Astrocyte (in vitro differentiated cells and primary cell): ENCODE results near the gene FITM1. TPM values are rescaled to one million over a fixed set of nuclear protein-coding genes. Genes with fewer than 3 reads are reported as not detected.

Experiments
- DNase-seq: peaks from one replicate; pipeline ENCODE4 v3.0.0-alpha.2; 2010; ENCODE audit warnings: low read depth
- FAIRE-seq: peaks from 2 replicates; lab custom pipeline; 2011; peaks lifted over from hg19 to GRCh38; lab: Jason Lieb, UNC
- H2AFZ ChIP-seq: 2 replicates; pipeline ENCODE4 v1.6.0; 2012; ENCODE audit warnings: low read depth, low read length, inconsistent platforms
- H3K27ac ChIP-seq: 2 replicates; pipeline ENCODE4 v1.5.1; 2011; ENCODE audit warnings: low read depth, low read length, inconsistent platforms
- H3K27me3 ChIP-seq: 2 replicates; pipeline ENCODE4 v1.6.0; 2011; ENCODE audit warnings: low read length, inconsistent platforms; ENCODE audit not compliant: insufficient read depth
- H3K36me3 ChIP-seq: 2 replicates; pipeline ENCODE4 v1.5.1; 2011; ENCODE audit warnings: low read length, inconsistent platforms; ENCODE audit not compliant: insufficient read depth
- H3K4me1 ChIP-seq: 2 replicates; pipeline ENCODE4 v1.5.1; 2011; ENCODE audit warnings: low read length, inconsistent platforms; ENCODE audit not compliant: insufficient read depth
- H3K4me2 ChIP-seq: 2 replicates; pipeline ENCODE4 v1.6.0; 2012; ENCODE audit warnings: low read length, inconsistent platforms
- H3K4me3 ChIP-seq: 2 replicates; pipeline ENCODE4 v1.5.1; 2011; ENCODE audit warnings: low read depth, mild to moderate bottlenecking, low read length, inconsistent platforms; ENCODE audit not compliant: insufficient read depth
- H3K79me2 ChIP-seq: 2 replicates; pipeline ENCODE4 v1.6.0; 2012; ENCODE audit warnings: mild to moderate bottlenecking, low read length, inconsistent platforms; ENCODE audit not compliant: insufficient read depth
- H3K9ac ChIP-seq: 2 replicates; pipeline ENCODE4 v1.6.0; 2012; ENCODE audit warnings: mild to moderate bottlenecking, low read length, inconsistent platforms
- H3K9me3 ChIP-seq: 2 replicates; pipeline ENCODE4 v1.5.1; 2012; ENCODE audit warnings: low read depth, mild to moderate bottlenecking, low read length, inconsistent platforms; ENCODE audit not compliant: insufficient read depth
- H4K20me1 ChIP-seq: 2 replicates; pipeline ENCODE4 v1.6.0; 2012; ENCODE audit warnings: low read length, inconsistent platforms; ENCODE audit not compliant: insufficient read depth
- H3K27ac Mint-ChIP-seq: one replicate; pipeline ENCODE4 v1.8.0; 2021; ENCODE audit warnings: mild to moderate bottlenecking, mixed read lengths; ENCODE audit not compliant: unreplicated experiment
- H3K27me3 Mint-ChIP-seq: one replicate; pipeline ENCODE4 v1.8.0; 2021; ENCODE audit warnings: low read depth, mixed read lengths; ENCODE audit not compliant: unreplicated experiment
- H3K36me3 Mint-ChIP-seq: one replicate; pipeline ENCODE4 v1.8.0; 2021; ENCODE audit warnings: low read depth, mixed read lengths; ENCODE audit not compliant: unreplicated experiment
- H3K4me1 Mint-ChIP-seq: one replicate; pipeline ENCODE4 v1.8.0; 2021; ENCODE audit warnings: low read depth, mixed read lengths; ENCODE audit not compliant: unreplicated experiment
- H3K4me3 Mint-ChIP-seq: one replicate; pipeline ENCODE4 v1.8.0; 2021; ENCODE audit warnings: mild to moderate bottlenecking, moderate library complexity, mixed read lengths; ENCODE audit not compliant: unreplicated experiment
- H3K9me3 Mint-ChIP-seq: one replicate; pipeline ENCODE4 v1.8.0; 2021; ENCODE audit warnings: mild to moderate bottlenecking, mixed read lengths; ENCODE audit not compliant: unreplicated experiment
- CTCF ChIP-seq: IDR thresholded peaks from 2 replicates; pipeline ENCODE4 v1.5.1; 2011; ENCODE audit warnings: low read depth, mild to moderate bottlenecking, inconsistent platforms, low read length, moderate library complexity; ENCODE audit not compliant: insufficient read depth
- EZH2 ChIP-seq: IDR thresholded peaks from 2 replicates; pipeline ENCODE4 v1.6.1; 2012; ENCODE audit warnings: mild to moderate bottlenecking, low read length, inconsistent platforms; ENCODE audit not compliant: insufficient read depth
- total RNA-seq: library from RNA; stranded (reverse); gene quantifications from 2 replicates; pipeline ENCODE4 v1.2.1, GENCODE V29; 2021

The FITM1 gene
- total RNA-seq, 1 donor from 2014 or later, result 0.25 TPM

GRCh38 chr14:24084440-24084839, 46.0 kb upstream of the FITM1 start:
- no peak overlapping the region for H3K27ac Mint-ChIP-seq
- no peaks in the 10 kb centered on the region for H3K4me1 Mint-ChIP-seq
- Histone ChIP-seq H3K4me3 (no peak overlapping the region), H3K79me2 (no peaks in the 10 kb centered on the region), H3K27ac (no peak overlapping the region), H3K36me3 (no peaks in the 10 kb centered on the region), H3K27me3 (peaks cover 30% of the 10 kb centered on the region), H3K4me2 (no peak overlapping the region), H3K9me3 (no peaks in the 10 kb centered on the region), H3K9ac (no peak overlapping the region), H3K4me1 (peaks cover 10% of the 10 kb centered on the region), H4K20me1 (no peaks in the 10 kb centered on the region), H2AFZ (no peak overlapping the region)
- no peaks in the 10 kb centered on the region for H3K9me3 Mint-ChIP-seq
- no peak for DNase-seq
- H3K36me3 Mint-ChIP-seq, result no peaks in the 10 kb centered on the region
- FAIRE-seq, result no peak
- H3K27me3 Mint-ChIP-seq, result peaks cover 67% of the 10 kb centered on the region
- no peak overlapping the region for H3K4me3 Mint-ChIP-seq
- TF ChIP-seq CTCF (no peak), EZH2 (no peak)

- Histone ChIP-seq H3K36me3 (no peaks in the 10 kb centered on the region), H4K20me1 (no peaks in the 10 kb centered on the region), H3K9me3 (no peaks in the 10 kb centered on the region), H3K4me2 (no peak overlapping the region), H3K27me3 (peaks cover 26% of the 10 kb centered on the region), H3K4me1 (peaks cover 10% of the 10 kb centered on the region), H3K9ac (no peak overlapping the region), H3K79me2 (no peaks in the 10 kb centered on the region), H3K4me3 (no peak overlapping the region), H2AFZ (no peak overlapping the region), H3K27ac (no peak overlapping the region)
- no peak overlapping the region for H3K27ac Mint-ChIP-seq
- no peaks in the 10 kb centered on the region for H3K4me1 Mint-ChIP-seq
- H3K9me3 Mint-ChIP-seq, result no peaks in the 10 kb centered on the region
- DNase-seq (no peak), FAIRE-seq (no peak)
- H3K36me3 Mint-ChIP-seq, result no peaks in the 10 kb centered on the region
- no peak for TF ChIP-seq CTCF
- TF ChIP-seq EZH2, result no peak
- H3K27me3 Mint-ChIP-seq, result peaks cover 59% of the 10 kb centered on the region
- no peak overlapping the region for H3K4me3 Mint-ChIP-seq
Observed at GRCh38 chr14:24085215-24085614, 45.2 kb upstream of the FITM1 start.

GRCh38 chr14:24086193-24086955, 44.1 kb upstream of the FITM1 start:
- H3K36me3 ChIP-seq, result no peaks in the 10 kb centered on the region
- H3K9me3 Mint-ChIP-seq, result no peaks in the 10 kb centered on the region
- no peak for FAIRE-seq

More at GRCh38 chr14:24086193-24086955, 44.1 kb upstream of the FITM1 start:
- Mint-ChIP-seq H3K27me3 (peaks cover 52% of the 10 kb centered on the region), H3K36me3 (no peaks in the 10 kb centered on the region), H3K4me1 (no peaks in the 10 kb centered on the region), H3K4me3 (no peak overlapping the region), H3K27ac (no peak overlapping the region)
- no peak for DNase-seq
- peaks cover 3% of the 10 kb centered on the region for H3K4me1 ChIP-seq
- H3K27me3 ChIP-seq, result peaks cover 20% of the 10 kb centered on the region
- H3K79me2 ChIP-seq, result no peaks in the 10 kb centered on the region
- no peak overlapping the region for H3K4me3 ChIP-seq
- H3K27ac ChIP-seq, result no peak overlapping the region
- no peak overlapping the region for H2AFZ ChIP-seq
- no peaks in the 10 kb centered on the region for H3K9me3 ChIP-seq
- TF ChIP-seq CTCF, result no peak
- TF ChIP-seq EZH2, result no peak
- H3K4me2 ChIP-seq, result no peak overlapping the region
- H3K9ac ChIP-seq, result no peak overlapping the region
- H4K20me1 ChIP-seq, result no peaks in the 10 kb centered on the region
